MM.1S (cell line): Measurements from ENCODE around the gene SLC22A1.

Source experiments
- DNase-seq: peaks from one replicate; pipeline ENCODE4 v3.0.0-alpha.2; 2015
- H2AFZ ChIP-seq: fragments of 300-600 bp; sonication (generic); 2 replicates; pipeline ENCODE4 v1.6.0; 2016; ENCODE audit warnings: antibody characterized with exemption, low read length
- H3F3A ChIP-seq: fragments of 300-600 bp; sonication (generic); 2 replicates; pipeline ENCODE4 v1.6.1; 2016; ENCODE audit warnings: mild to moderate bottlenecking, antibody characterized with exemption, low read length, moderate library complexity, mixed read lengths; ENCODE audit not compliant: insufficient read depth
- H3K27ac ChIP-seq: fragments of 300-600 bp; sonication (generic); 2 replicates; pipeline ENCODE4 v1.5.1; 2016; ENCODE audit warnings: mild to moderate bottlenecking, low read length
- H3K27me3 ChIP-seq: fragments of 300-600 bp; sonication (generic); replicated peaks from 2 replicates; pipeline ENCODE4 v1.6.0; 2016; ENCODE audit warnings: low read length; ENCODE audit not compliant: insufficient read depth
- H3K36me3 ChIP-seq: fragments of 300-600 bp; sonication (generic); replicated peaks from 2 replicates; pipeline ENCODE4 v1.6.1; 2016; ENCODE audit warnings: mild to moderate bottlenecking, low read length, mixed read lengths; ENCODE audit not compliant: insufficient read depth
- H3K4me1 ChIP-seq: fragments of 300-600 bp; sonication (generic); 2 replicates; pipeline ENCODE4 v1.6.1; 2016; ENCODE audit warnings: low read length, mixed read lengths
- H3K4me2 ChIP-seq: fragments of 300-600 bp; sonication (generic); 2 replicates; pipeline ENCODE4 v1.6.0; 2016; ENCODE audit warnings: low read depth, low read length
- H3K4me3 ChIP-seq: fragments of 300-600 bp; sonication (generic); 2 replicates; pipeline ENCODE4 v1.5.1; 2016; ENCODE audit warnings: low read length, mixed read lengths
- H3K79me2 ChIP-seq: fragments of 300-600 bp; sonication (generic); 2 replicates; pipeline ENCODE4 v1.6.1; 2016; ENCODE audit warnings: mixed run types, low read length, mixed read lengths
- H3K9ac ChIP-seq: fragments of 300-600 bp; sonication (generic); 2 replicates; pipeline ENCODE4 v1.6.1; 2016; ENCODE audit warnings: low read length, mixed read lengths
- H3K9me2 ChIP-seq: fragments of 300-600 bp; sonication (generic); replicated peaks from 2 replicates; pipeline ENCODE4 v1.6.1; 2016; ENCODE audit warnings: mild to moderate bottlenecking, low read length, mixed read lengths; ENCODE audit not compliant: insufficient read depth
- H3K9me3 ChIP-seq: fragments of 300-600 bp; sonication (generic); replicated peaks from 2 replicates; pipeline ENCODE4 v1.6.1; 2016; ENCODE audit warnings: mild to moderate bottlenecking, low read length, mixed read lengths; ENCODE audit not compliant: insufficient read depth
- H4K20me1 ChIP-seq: fragments of 300-600 bp; sonication (generic); 2 replicates; pipeline ENCODE4 v1.6.1; 2016; ENCODE audit warnings: mild to moderate bottlenecking, low read length, moderate library complexity, mixed read lengths; ENCODE audit not compliant: insufficient read depth
- EZH2 ChIP-seq: fragments of 300-600 bp; sonication (generic); optimal IDR thresholded peaks from 2 replicates; pipeline ENCODE3; 2017; ENCODE audit warnings: low read depth, mild to moderate bottlenecking, antibody characterized with exemption, low read length, mixed read lengths
- EZH2phosphoT487 ChIP-seq: fragments of 300-600 bp; sonication (generic); IDR thresholded peaks from 2 replicates; pipeline ENCODE4 v1.6.1; 2018; ENCODE audit warnings: antibody characterized with exemption, low read length
- TF ChIP-seq, protein P1 (sequence below): fragments of 300-600 bp; sonication (generic); IDR thresholded peaks from 2 replicates; pipeline ENCODE4 v1.5.1; 2016; ENCODE audit warnings: antibody characterized with exemption, low read length, mixed read lengths

The SLC22A1 gene

DNA sequence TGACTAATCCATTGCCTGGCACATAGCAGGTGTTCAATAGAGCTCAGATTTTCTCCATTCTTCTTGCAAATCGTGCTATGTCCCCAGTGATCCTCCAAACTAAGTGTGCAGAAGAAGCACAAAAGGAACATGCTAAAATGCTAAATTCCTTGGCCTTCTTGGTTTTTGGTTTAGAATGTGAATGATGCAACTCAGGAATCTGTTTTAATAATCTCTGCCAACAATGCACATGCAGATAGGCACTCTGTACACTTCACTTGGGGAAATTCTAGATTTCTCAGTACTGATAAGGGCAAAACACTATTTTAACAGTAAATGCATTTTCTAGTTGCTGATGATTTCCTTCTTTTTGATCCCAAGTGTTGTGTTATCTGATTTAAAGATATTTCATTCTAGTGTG lies 35.2 kb downstream of the SLC22A1 start:
- Histone ChIP-seq H3K36me3 (no peaks in the 10 kb centered on the region), H3K9ac (no peak overlapping the region), H3K4me1 (no peaks in the 10 kb centered on the region), H3K4me3 (no peak overlapping the region), H3K79me2 (no peaks in the 10 kb centered on the region), H3K27me3 (no peaks in the 10 kb centered on the region), H3K27ac (no peak overlapping the region), H3K9me2 (no peaks in the 10 kb centered on the region), H2AFZ (no peak overlapping the region), H4K20me1 (no peaks in the 10 kb centered on the region), H3F3A (no peaks in the 10 kb centered on the region), H3K4me2 (no peak overlapping the region), H3K9me3 (no peaks in the 10 kb centered on the region)
- DNase-seq: no peak
- no peak for TF ChIP-seq EZH2
- TF ChIP-seq EZH2phosphoT487: no peak

DNA sequence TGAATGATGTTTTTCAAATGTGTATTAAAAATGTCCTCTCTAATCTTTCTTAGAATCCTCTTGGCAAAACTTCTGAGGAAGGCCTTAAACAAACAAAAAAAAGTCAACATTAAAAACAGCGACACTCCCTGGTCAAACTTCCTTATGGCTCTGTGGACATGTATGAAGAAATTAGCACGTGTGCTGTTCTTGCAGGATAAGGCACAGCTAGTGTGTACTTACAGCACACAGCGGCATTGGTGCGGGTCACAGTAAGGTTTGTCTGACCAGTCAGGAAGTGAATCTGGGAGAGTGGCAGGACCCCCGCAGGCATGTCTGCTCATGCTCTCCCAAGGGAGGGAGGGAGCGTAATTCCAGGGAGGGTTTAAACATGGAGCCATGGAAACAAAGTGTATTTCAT lies 38.8 kb downstream of the SLC22A1 start:
- no peak overlapping the region for H2AFZ ChIP-seq
- no peaks in the 10 kb centered on the region for H4K20me1 ChIP-seq
- H3F3A ChIP-seq: no peaks in the 10 kb centered on the region
- no peak for TF ChIP-seq EZH2phosphoT487
- TF ChIP-seq, protein P1, sequence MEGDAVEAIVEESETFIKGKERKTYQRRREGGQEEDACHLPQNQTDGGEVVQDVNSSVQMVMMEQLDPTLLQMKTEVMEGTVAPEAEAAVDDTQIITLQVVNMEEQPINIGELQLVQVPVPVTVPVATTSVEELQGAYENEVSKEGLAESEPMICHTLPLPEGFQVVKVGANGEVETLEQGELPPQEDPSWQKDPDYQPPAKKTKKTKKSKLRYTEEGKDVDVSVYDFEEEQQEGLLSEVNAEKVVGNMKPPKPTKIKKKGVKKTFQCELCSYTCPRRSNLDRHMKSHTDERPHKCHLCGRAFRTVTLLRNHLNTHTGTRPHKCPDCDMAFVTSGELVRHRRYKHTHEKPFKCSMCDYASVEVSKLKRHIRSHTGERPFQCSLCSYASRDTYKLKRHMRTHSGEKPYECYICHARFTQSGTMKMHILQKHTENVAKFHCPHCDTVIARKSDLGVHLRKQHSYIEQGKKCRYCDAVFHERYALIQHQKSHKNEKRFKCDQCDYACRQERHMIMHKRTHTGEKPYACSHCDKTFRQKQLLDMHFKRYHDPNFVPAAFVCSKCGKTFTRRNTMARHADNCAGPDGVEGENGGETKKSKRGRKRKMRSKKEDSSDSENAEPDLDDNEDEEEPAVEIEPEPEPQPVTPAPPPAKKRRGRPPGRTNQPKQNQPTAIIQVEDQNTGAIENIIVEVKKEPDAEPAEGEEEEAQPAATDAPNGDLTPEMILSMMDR: no peak
- TF ChIP-seq EZH2: no peak
- no peaks in the 10 kb centered on the region for H3K36me3 ChIP-seq
- DNase-seq: no peak
- H3K4me2 ChIP-seq: no peak overlapping the region
- H3K9me3 ChIP-seq: no peaks in the 10 kb centered on the region
- H3K27me3 ChIP-seq: no peaks in the 10 kb centered on the region
- H3K4me1 ChIP-seq: no peaks in the 10 kb centered on the region
- H3K4me3 ChIP-seq: no peak overlapping the region
- H3K9me2 ChIP-seq: no peaks in the 10 kb centered on the region
- H3K27ac ChIP-seq: no peak overlapping the region
- no peaks in the 10 kb centered on the region for H3K79me2 ChIP-seq
- H3K9ac ChIP-seq: no peak overlapping the region

DNA sequence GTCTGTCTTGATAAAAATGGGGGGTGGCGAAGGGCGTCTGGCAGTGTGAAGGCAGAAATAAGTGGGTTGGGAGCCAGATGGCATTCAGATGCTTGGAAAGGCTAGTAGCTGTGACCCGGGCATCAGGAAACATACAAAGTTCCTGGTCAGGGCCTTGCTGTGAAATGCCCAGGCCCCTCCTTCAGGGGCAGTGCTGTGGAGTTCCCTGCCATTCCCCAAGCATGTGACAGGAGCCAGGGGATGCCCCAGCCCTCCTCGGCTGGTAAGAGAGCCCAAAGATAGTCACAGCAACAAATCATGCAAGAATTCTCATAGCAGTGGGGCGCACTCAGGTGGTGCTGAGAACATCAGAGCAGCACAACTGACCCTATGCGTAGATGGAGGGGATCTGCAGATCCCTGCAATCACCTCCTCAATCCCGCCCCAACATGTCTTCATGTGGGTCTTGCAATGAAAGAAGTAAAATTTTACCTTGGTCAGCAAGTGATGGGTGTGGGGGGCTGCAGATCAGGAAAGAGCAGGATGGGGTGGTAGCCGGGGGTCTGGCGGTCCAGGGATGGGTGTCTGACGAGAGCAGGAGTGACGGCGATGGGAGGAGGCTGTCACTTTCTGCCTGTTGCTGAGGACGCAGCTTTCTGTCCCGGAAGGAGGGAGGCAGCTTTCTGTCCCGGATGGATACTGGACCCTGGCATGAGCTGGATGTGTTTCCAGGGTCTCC lies 39.5 kb downstream of the SLC22A1 start:
- Histone ChIP-seq H3K9me2 (no peaks in the 10 kb centered on the region), H3K36me3 (no peaks in the 10 kb centered on the region), H3F3A (no peaks in the 10 kb centered on the region), H3K27ac (no peak overlapping the region), H3K4me1 (no peaks in the 10 kb centered on the region), H3K79me2 (no peaks in the 10 kb centered on the region), H3K27me3 (no peaks in the 10 kb centered on the region), H2AFZ (no peak overlapping the region), H3K9me3 (no peaks in the 10 kb centered on the region), H4K20me1 (no peaks in the 10 kb centered on the region), H3K9ac (no peak overlapping the region), H3K4me2 (no peak overlapping the region), H3K4me3 (no peak overlapping the region)
- no peak for TF ChIP-seq EZH2
- TF ChIP-seq EZH2phosphoT487: no peak
- TF ChIP-seq, protein P1: no peak
- DNase-seq: no peak

DNA sequence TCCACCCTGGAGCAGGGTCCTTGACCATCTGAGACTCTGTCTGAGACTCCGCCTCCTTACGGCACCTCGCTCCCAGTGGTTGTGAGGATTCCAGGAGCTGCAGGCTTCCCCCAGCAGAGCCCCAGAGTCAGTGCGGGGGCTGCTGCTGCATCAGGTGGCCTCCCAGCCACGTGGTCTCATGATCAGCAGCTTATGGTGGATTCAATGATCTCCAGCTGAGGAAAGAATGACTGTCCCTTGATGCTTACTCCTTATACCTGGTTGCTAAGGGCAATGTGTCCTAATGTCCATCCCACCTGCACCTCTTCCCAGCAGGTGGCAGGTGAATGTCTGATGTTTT lies 40.0 kb downstream of the SLC22A1 start:
- H3K4me2 ChIP-seq: no peak overlapping the region
- DNase-seq: no peak
- no peak overlapping the region for H3K9ac ChIP-seq

More for the DNA sequence above, 40.0 kb downstream of the SLC22A1 start:
- no peak overlapping the region for H2AFZ ChIP-seq
- H3K4me3 ChIP-seq: no peak overlapping the region
- no peaks in the 10 kb centered on the region for H3K27me3 ChIP-seq
- no peaks in the 10 kb centered on the region for H4K20me1 ChIP-seq
- H3K9me2 ChIP-seq: no peaks in the 10 kb centered on the region
- no peaks in the 10 kb centered on the region for H3K79me2 ChIP-seq
- H3K36me3 ChIP-seq: no peaks in the 10 kb centered on the region
- no peaks in the 10 kb centered on the region for H3K9me3 ChIP-seq
- no peak overlapping the region for H3K27ac ChIP-seq
- no peaks in the 10 kb centered on the region for H3K4me1 ChIP-seq
- no peaks in the 10 kb centered on the region for H3F3A ChIP-seq
- no peak for TF ChIP-seq EZH2
- TF ChIP-seq, protein P1: no peak
- TF ChIP-seq EZH2phosphoT487: no peak
